Measurements from ENCODE around the gene SARNP. TPM values are rescaled to one million over a fixed set of nuclear protein-coding genes. Genes with fewer than 3 reads are reported as not detected.

The SARNP gene
- polyA plus RNA-seq, 1 of the 3 experiments (the other 2 are of a cell fraction), result 65.8 TPM

DNA sequence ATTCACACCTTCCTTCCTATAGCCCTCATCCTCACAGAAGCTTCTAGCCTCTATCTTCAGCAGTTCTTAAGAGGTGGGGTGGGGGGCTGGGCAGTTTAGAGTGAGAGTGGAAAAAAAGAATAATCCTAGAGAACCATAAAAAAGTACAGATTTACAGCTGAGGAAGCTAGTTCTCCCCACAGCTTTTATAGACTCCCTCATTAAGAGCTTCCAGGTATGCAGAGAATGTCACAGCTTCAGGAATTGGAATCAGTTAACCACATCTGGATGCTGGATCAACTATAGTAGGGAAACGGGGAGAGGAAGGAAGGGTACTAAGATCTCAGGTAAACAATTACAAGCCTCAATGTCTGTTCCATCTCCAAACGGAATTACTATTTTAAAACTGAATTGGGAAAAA, 62.3 kb downstream of the SARNP start:
- CTCF ChIA-PET, result interaction anchor here (2.4 to 2.7 kb wide), 2 partner anchors 16 to 42 kb away, joined by 11 to 14 read pairs; no protein-coding TSS in a partner anchor
- POLR2A ChIA-PET, result interaction anchor here (1.9 kb wide), 1 partner anchor 12 kb away, joined by 6 read pairs; no protein-coding TSS in a partner anchor
- H3K9me2 ChIP-seq, result no peaks in the 10 kb centered on the region

DNA sequence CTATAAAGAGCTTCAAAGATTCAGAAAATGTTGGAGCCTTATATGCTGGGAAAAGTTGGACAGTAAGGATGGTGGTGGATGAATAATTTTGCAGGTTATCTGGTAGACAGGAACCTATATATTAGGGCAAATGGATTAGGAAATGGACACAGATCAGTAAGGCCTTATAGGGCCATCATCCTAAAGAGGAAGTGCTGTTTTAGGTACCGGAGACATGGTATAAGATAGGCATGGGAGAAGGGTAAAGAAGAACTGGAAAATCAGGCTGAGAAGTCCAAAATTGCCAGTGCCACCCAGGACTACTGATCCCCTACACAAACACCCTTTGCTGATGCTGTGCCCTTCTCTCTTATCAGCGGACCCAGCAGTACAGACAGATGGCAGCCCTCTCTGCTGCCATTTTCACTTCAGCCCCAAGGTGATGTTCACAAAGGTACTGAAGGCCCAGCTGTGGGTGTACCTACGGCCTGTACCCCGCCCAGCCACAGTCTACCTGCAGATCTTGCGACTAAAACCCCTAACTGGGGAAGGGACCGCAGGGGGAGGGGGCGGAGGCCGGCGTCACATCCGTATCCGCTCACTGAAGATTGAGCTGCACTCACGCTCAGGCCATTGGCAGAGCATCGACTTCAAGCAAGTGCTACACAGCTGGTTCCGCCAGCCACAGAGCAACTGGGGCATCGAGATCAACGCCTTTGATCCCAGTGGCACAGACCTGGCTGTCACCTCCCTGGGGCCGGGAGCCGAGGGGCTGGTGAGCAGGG, 69.1 kb downstream of the SARNP start:
- no peak for DNase-seq
- H3K27ac ChIP-seq (ENCODE audit: low read depth in 2 of 2, low read length in 1 of 2), result no peak overlapping the region
- CTCF ChIA-PET, result interaction anchor here (1.1 to 3.9 kb wide), 7 partner anchors 10 to 920 kb away, joined by 3 to 23 read pairs (median 3); no protein-coding TSS in a partner anchor
- peaks cover 5 to 23% of the 10 kb centered on the region in 2 experiments; a peak in 3 of 4 replicates for H3K4me1 ChIP-seq (ENCODE audit: control insufficient read depth in 1 of 2, insufficient read depth in 2 of 2, low read depth in 1 of 2, low read length in 1 of 2)
- H3K4me3 ChIP-seq (ENCODE audit: low read depth in 2 of 2, low read length in 1 of 2), result no peak overlapping the region
- H3K27me3 ChIP-seq (ENCODE audit: insufficient read depth), result no peaks in the 10 kb centered on the region
- H2AFZ ChIP-seq (ENCODE audit: low read depth), result no peak overlapping the region
- no peaks in the 10 kb centered on the region for H3K79me2 ChIP-seq (ENCODE audit: insufficient read depth)
- no peak overlapping the region for H3K9ac ChIP-seq
- H3K4me2 ChIP-seq, result no peak overlapping the region
- H3F3A ChIP-seq (replicated peaks; ENCODE audit: insufficient read depth), result peaks cover 13% of the 10 kb centered on the region
- no peaks in the 10 kb centered on the region for H4K20me1 ChIP-seq (ENCODE audit: insufficient read depth)
- TF ChIP-seq GATA2 (CRISPR knock-in tag; IDR thresholded peaks at IDR 0.05) (no peak), NRF1 (IDR thresholded peaks at IDR 0.05; ENCODE audit: low read depth, low read length) (no peak), RXRA (IDR thresholded peaks at IDR 0.05; ENCODE audit: borderline replicate concordance, low read depth) (no peak), FOXM1 (IDR thresholded peaks at IDR 0.05; ENCODE audit: low read depth) (no peak), TAF1 (IDR thresholded peaks at IDR 0.05; ENCODE audit: borderline replicate concordance, low read depth, low read length) (no peak), RCOR1 (IDR thresholded peaks at IDR 0.05; ENCODE audit: low read length) (no peak), TCF12 (IDR thresholded peaks at IDR 0.05) (no peak), FOXJ3 (CRISPR knock-in tag; IDR thresholded peaks at IDR 0.05) (no peak), SMC3 (IDR thresholded peaks at IDR 0.05; ENCODE audit: low read depth, low read length) (no peak)
- TF ChIP-seq, protein P1, sequence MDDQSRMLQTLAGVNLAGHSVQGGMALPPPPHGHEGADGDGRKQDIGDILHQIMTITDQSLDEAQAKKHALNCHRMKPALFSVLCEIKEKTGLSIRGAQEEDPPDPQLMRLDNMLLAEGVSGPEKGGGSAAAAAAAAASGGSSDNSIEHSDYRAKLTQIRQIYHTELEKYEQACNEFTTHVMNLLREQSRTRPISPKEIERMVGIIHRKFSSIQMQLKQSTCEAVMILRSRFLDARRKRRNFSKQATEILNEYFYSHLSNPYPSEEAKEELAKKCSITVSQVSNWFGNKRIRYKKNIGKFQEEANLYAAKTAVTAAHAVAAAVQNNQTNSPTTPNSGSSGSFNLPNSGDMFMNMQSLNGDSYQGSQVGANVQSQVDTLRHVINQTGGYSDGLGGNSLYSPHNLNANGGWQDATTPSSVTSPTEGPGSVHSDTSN (IDR thresholded peaks at IDR 0.05), result no peak
- TF ChIP-seq, protein P2, sequence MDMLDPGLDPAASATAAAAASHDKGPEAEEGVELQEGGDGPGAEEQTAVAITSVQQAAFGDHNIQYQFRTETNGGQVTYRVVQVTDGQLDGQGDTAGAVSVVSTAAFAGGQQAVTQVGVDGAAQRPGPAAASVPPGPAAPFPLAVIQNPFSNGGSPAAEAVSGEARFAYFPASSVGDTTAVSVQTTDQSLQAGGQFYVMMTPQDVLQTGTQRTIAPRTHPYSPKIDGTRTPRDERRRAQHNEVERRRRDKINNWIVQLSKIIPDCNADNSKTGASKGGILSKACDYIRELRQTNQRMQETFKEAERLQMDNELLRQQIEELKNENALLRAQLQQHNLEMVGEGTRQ (IDR thresholded peaks at IDR 0.05; ENCODE audit: borderline replicate concordance, low read depth, low read length), result no peak
- TF ChIP-seq, protein P3, sequence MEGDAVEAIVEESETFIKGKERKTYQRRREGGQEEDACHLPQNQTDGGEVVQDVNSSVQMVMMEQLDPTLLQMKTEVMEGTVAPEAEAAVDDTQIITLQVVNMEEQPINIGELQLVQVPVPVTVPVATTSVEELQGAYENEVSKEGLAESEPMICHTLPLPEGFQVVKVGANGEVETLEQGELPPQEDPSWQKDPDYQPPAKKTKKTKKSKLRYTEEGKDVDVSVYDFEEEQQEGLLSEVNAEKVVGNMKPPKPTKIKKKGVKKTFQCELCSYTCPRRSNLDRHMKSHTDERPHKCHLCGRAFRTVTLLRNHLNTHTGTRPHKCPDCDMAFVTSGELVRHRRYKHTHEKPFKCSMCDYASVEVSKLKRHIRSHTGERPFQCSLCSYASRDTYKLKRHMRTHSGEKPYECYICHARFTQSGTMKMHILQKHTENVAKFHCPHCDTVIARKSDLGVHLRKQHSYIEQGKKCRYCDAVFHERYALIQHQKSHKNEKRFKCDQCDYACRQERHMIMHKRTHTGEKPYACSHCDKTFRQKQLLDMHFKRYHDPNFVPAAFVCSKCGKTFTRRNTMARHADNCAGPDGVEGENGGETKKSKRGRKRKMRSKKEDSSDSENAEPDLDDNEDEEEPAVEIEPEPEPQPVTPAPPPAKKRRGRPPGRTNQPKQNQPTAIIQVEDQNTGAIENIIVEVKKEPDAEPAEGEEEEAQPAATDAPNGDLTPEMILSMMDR (IDR thresholded peaks at IDR 0.05), result no peak
- H3K36me3 ChIP-seq (replicated peaks in 1 of 2; ENCODE audit: control insufficient read depth in 1 of 2, insufficient read depth in 2 of 2, low read length in 1 of 2), result peaks cover 18 to 36% of the 10 kb centered on the region in 2 experiments
- POLR2A ChIA-PET, result interaction anchor here (0.9 kb wide), 1 partner anchor 19 kb away, joined by 3 read pairs; the partner anchor contains the start of gene CD63
- 91% methylated on average over 18 of the region's 18 CpGs for WGBS (ENCODE audit: low lambda C conversion rate)
- no peaks in the 10 kb centered on the region for H3K9me3 ChIP-seq
- no peaks in the 10 kb centered on the region for H3K9me2 ChIP-seq

More for the DNA sequence above, 62.3 kb downstream of the SARNP start:
- peaks cover 69 to 75% of the 10 kb centered on the region in 2 experiments for H3K36me3 ChIP-seq (replicated peaks in 1 of 2; ENCODE audit: control insufficient read depth in 1 of 2, insufficient read depth in 2 of 2, low read length in 1 of 2)
- TF ChIP-seq FOXJ3 (CRISPR knock-in tag; IDR thresholded peaks at IDR 0.05) (no peak), TEAD4 (IDR thresholded peaks at IDR 0.05; ENCODE audit: borderline replicate concordance, insufficient read depth) (no peak), TCF12 (IDR thresholded peaks at IDR 0.05) (no peak), EP300 (IDR thresholded peaks at IDR 0.05; ENCODE audit: borderline replicate concordance in 1 of 2, low read depth in 1 of 2, low read length in 1 of 2) (no peak), RFX5 (IDR thresholded peaks at IDR 0.05; ENCODE audit: low read length) (no peak)
- TF ChIP-seq, protein P4, sequence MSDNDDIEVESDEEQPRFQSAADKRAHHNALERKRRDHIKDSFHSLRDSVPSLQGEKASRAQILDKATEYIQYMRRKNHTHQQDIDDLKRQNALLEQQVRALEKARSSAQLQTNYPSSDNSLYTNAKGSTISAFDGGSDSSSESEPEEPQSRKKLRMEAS (IDR thresholded peaks at IDR 0.05; ENCODE audit: low read depth), result no peak
- H4K20me1 ChIP-seq (ENCODE audit: insufficient read depth), result no peaks in the 10 kb centered on the region
- H3K79me2 ChIP-seq (ENCODE audit: insufficient read depth), result no peaks in the 10 kb centered on the region
- no peaks in the 10 kb centered on the region for H3K27me3 ChIP-seq (ENCODE audit: insufficient read depth)
- H3F3A ChIP-seq (replicated peaks; ENCODE audit: insufficient read depth), result peaks cover 26% of the 10 kb centered on the region
- no peak overlapping the region for H3K4me2 ChIP-seq
- no peak for DNase-seq
- 89% methylated on average over 2 of the region's 2 CpGs for WGBS (ENCODE audit: low lambda C conversion rate)
- no peak overlapping the region for H3K9ac ChIP-seq
- no peaks in the 10 kb centered on the region for H3K4me1 ChIP-seq (ENCODE audit: control insufficient read depth in 1 of 2, insufficient read depth in 2 of 2, low read depth in 1 of 2, low read length in 1 of 2)
- no peak overlapping the region for H3K27ac ChIP-seq (ENCODE audit: low read depth in 2 of 2, low read length in 1 of 2)
- H3K9me3 ChIP-seq, result no peaks in the 10 kb centered on the region
- no peak overlapping the region for H2AFZ ChIP-seq (ENCODE audit: low read depth)
- H3K4me3 ChIP-seq (ENCODE audit: low read depth in 2 of 2, low read length in 1 of 2), result no peak overlapping the region

All from SK-N-SH (cell line).